HG02642 (cell line): ENCODE data around the gene FAM118B.

ENCODE experiments used
- ATAC-seq: cut with Tn5 transposase; IDR thresholded peaks from one replicate; pipeline ENCODE4 v1.9.1; 2021; ENCODE audit warnings: mild to moderate bottlenecking; ENCODE audit not compliant: unreplicated experiment, poor library complexity

FAM118B gene

GRCh38 chr11:126265811-126266210 is 54.2 kb downstream of the FAM118B start:
- ATAC-seq: no peak

GRCh38 chr11:126267650-126268049 is 56.1 kb downstream of the FAM118B start:
- no peak for ATAC-seq

GRCh38 chr11:126268361-126268707 is 56.8 kb downstream of the FAM118B start:
- ATAC-seq: peak; percentile 4

- ATAC-seq: peak; percentile 99
These were observed 57.4 kb downstream of the FAM118B start, which contains the start of the genes FOXRED1 and SRPRA for GRCh38 chr11:126268708-126269579. Gene FOXRED1, plus strand, starts transcription at chr11:126269154. Its CDS starts 53 bp downstream, at chr11:126269207. Gene SRPRA, minus strand, starts transcription at chr11:126268895. Its CDS starts 91 bp downstream, at chr11:126268804.

GRCh38 chr11:126277322-126277721 is 65.7 kb downstream of the FAM118B start:
- ATAC-seq: no peak

- no peak for ATAC-seq
These were observed 66.2 kb downstream of the FAM118B start for GRCh38 chr11:126277780-126278179.

GRCh38 chr11:126279191-126279590 is 67.6 kb downstream of the FAM118B start:
- no peak for ATAC-seq

GRCh38 chr11:126280595-126280994 is 69.0 kb downstream of the FAM118B start:
- no peak for ATAC-seq

GRCh38 chr11:126281245-126281644 is 69.7 kb downstream of the FAM118B start:
- no peak for ATAC-seq

GRCh38 chr11:126281666-126282175 is 70.1 kb downstream of the FAM118B start:
- no peak for ATAC-seq

GRCh38 chr11:126282361-126282735 is 70.8 kb downstream of the FAM118B start:
- peak; percentile 30 for ATAC-seq

- ATAC-seq: peak; percentile 72
These were observed 71.4 kb downstream of the FAM118B start, which contains the start of gene TIRAP for GRCh38 chr11:126282736-126283591. Gene TIRAP, plus strand, starts transcription at chr11:126283093. Its CDS starts 7,802 bp downstream, at chr11:126290895.

- ATAC-seq: peak; percentile 47
These were observed 73.2 kb downstream of the FAM118B start for GRCh38 chr11:126284829-126285228.

GRCh38 chr11:126288237-126288636 is 76.7 kb downstream of the FAM118B start:
- no peak for ATAC-seq

GRCh38 chr11:126290887-126291286 is 79.3 kb downstream of the FAM118B start:
- no peak for ATAC-seq

- ATAC-seq: no peak
These were observed 82.1 kb downstream of the FAM118B start for GRCh38 chr11:126293726-126294125.

GRCh38 chr11:126297004-126297403 is 85.4 kb downstream of the FAM118B start:
- ATAC-seq: no peak

- ATAC-seq: peak; percentile 93
These were observed 92.3 kb downstream of the FAM118B start, which contains the start of gene DCPS for GRCh38 chr11:126303623-126304456. Gene DCPS, plus strand, starts transcription at chr11:126304060. Its CDS starts 21 bp downstream, at chr11:126304081.

- no peak for ATAC-seq
These were observed 93.0 kb downstream of the FAM118B start for GRCh38 chr11:126304457-126305075.
